ENCODE data around the gene HSF5. TPM values are rescaled to one million over a fixed set of nuclear protein-coding genes. Genes with fewer than 3 reads are reported as not detected.

HSF5 gene
- not detected in 2 replicates for total RNA-seq (2014; rRNA removed; shearing (Covaris generic))
- polyA plus RNA-seq (2014; cell fraction: nucleus; rRNA removed) = not detected in 2 replicates

GRCh38 chr17:58487589-58488427 is at the start of gene HSF5:
HSF5 (minus strand) TSS chr17:58488408; CDS start chr17:58488274, 134 bp downstream.
- no peak for DNase-seq (ENCODE audit: extremely low read depth, low read depth)

GRCh38 chr17:58537266-58537665 is 49.1 kb upstream of the HSF5 start:
- no peak for DNase-seq (ENCODE audit: extremely low read depth, low read depth)

GRCh38 chr17:58536542-58536941 is 48.3 kb upstream of the HSF5 start:
- no peak for DNase-seq (ENCODE audit: extremely low read depth, low read depth)

GRCh38 chr17:58535431-58535830 is 47.2 kb upstream of the HSF5 start:
- no peak for DNase-seq (ENCODE audit: extremely low read depth, low read depth)

GRCh38 chr17:58534901-58535421 is 46.8 kb upstream of the HSF5 start:
- DNase-seq (ENCODE audit: extremely low read depth, low read depth) = no peak

- DNase-seq (ENCODE audit: extremely low read depth, low read depth) = no peak
These were observed 46.1 kb upstream of the HSF5 start for GRCh38 chr17:58534331-58534730.

GRCh38 chr17:58533616-58534188 is 45.5 kb upstream of the HSF5 start:
- no peak for DNase-seq (ENCODE audit: extremely low read depth, low read depth)

- DNase-seq (ENCODE audit: extremely low read depth, low read depth) = no peak
These were observed 44.3 kb upstream of the HSF5 start for GRCh38 chr17:58532555-58532951.

- DNase-seq (ENCODE audit: extremely low read depth, low read depth) = no peak
These were observed 43.7 kb upstream of the HSF5 start for GRCh38 chr17:58531661-58532554.

GRCh38 chr17:58531122-58531521 is 42.9 kb upstream of the HSF5 start:
- DNase-seq (ENCODE audit: extremely low read depth, low read depth) = no peak

- DNase-seq (ENCODE audit: extremely low read depth, low read depth) = no peak
These were observed 42.4 kb upstream of the HSF5 start for GRCh38 chr17:58530655-58531054.

- DNase-seq (ENCODE audit: extremely low read depth, low read depth) = no peak
These were observed 41.1 kb upstream of the HSF5 start for GRCh38 chr17:58529275-58529674.

GRCh38 chr17:58528443-58528842 is 40.2 kb upstream of the HSF5 start:
- no peak for DNase-seq (ENCODE audit: extremely low read depth, low read depth)

GRCh38 chr17:58527949-58528348 is 39.7 kb upstream of the HSF5 start:
- no peak for DNase-seq (ENCODE audit: extremely low read depth, low read depth)

- DNase-seq (ENCODE audit: extremely low read depth, low read depth) = no peak
These were observed 39.1 kb upstream of the HSF5 start for GRCh38 chr17:58527306-58527705.

- DNase-seq (ENCODE audit: extremely low read depth, low read depth) = no peak
These were observed 37.0 kb upstream of the HSF5 start for GRCh38 chr17:58525239-58525638.

GRCh38 chr17:58521680-58522079 is 33.5 kb upstream of the HSF5 start:
- DNase-seq (ENCODE audit: extremely low read depth, low read depth) = no peak

- DNase-seq (ENCODE audit: extremely low read depth, low read depth) = peak; percentile 52
These were observed 32.7 kb upstream of the HSF5 start for GRCh38 chr17:58520843-58521430.

GRCh38 chr17:58517928-58518609 is 29.9 kb upstream of the HSF5 start:
- DNase-seq (ENCODE audit: extremely low read depth, low read depth) = peak; percentile 100

GRCh38 chr17:58517378-58517927 is 29.2 kb upstream of the HSF5 start:
- no peak for DNase-seq (ENCODE audit: extremely low read depth, low read depth)
